DOHH2 (cell line): ENCODE data around the gene BCOR.

Source experiments
- EZH2phosphoT487 ChIP-seq: fragments of 200-600 bp; sonication (generic); IDR thresholded peaks from 2 replicates; pipeline ENCODE4 v1.6.1; 2017; ENCODE audit warnings: borderline replicate concordance, mild to moderate bottlenecking, antibody characterized with exemption, low read length, moderate library complexity, mixed read lengths
- TF ChIP-seq, protein P1 (sequence below): fragments of 200-600 bp; sonication (generic); IDR thresholded peaks from one replicate; pipeline ENCODE4 v1.5.1; 2014; ENCODE audit warnings: antibody characterized with exemption, mild to moderate bottlenecking, low read depth, low read length; ENCODE audit not compliant: poor library complexity, severe bottlenecking

DNA sequence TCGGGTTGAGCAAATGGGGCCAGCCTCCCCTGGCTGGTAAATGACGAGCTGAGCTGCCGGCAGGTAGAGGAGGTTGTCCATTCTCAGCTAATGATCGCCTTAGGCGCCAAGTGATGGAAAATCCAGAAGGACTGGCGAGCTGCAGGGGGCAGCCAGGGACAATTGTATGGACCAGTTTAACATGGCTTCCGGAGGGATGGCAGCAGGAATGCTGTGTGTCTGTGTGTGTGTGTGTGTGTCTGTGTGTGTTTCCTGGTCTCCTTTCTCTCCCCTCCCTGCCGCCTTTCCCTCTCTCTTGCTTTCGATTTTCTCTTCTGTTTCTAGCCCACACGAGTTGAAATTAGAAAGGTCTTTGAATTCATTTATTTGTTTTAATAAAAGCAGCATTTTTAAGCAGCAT lies 45.2 kb upstream of the BCOR start:
- TF ChIP-seq, protein P1, sequence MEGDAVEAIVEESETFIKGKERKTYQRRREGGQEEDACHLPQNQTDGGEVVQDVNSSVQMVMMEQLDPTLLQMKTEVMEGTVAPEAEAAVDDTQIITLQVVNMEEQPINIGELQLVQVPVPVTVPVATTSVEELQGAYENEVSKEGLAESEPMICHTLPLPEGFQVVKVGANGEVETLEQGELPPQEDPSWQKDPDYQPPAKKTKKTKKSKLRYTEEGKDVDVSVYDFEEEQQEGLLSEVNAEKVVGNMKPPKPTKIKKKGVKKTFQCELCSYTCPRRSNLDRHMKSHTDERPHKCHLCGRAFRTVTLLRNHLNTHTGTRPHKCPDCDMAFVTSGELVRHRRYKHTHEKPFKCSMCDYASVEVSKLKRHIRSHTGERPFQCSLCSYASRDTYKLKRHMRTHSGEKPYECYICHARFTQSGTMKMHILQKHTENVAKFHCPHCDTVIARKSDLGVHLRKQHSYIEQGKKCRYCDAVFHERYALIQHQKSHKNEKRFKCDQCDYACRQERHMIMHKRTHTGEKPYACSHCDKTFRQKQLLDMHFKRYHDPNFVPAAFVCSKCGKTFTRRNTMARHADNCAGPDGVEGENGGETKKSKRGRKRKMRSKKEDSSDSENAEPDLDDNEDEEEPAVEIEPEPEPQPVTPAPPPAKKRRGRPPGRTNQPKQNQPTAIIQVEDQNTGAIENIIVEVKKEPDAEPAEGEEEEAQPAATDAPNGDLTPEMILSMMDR, result no peak
- TF ChIP-seq EZH2phosphoT487, result no peak
